ENCODE data around the gene PLEKHO1.
"Not testable (repeated sequence)": the region's sequence is repeated elsewhere in the genome, so short reads cannot be mapped to it uniquely, and the experiment has no call there.

Gene PLEKHO1
- 82.8 to 300 (median 168) reads per million in 18 experiments for total RNA-seq

- DNase-seq = peak; percentile 79 to 88
These were observed at the start of gene PLEKHO1 for GRCh38 chr1:150149271-150150132. Gene PLEKHO1 (plus strand): TSS chr1:150149916. CDS start chr1:150150258, 342 bp downstream.

GRCh38 chr1:150102986-150103385, 46.7 kb upstream of the PLEKHO1 start:
- DNase-seq = no peak

GRCh38 chr1:150106341-150106740, 43.4 kb upstream of the PLEKHO1 start:
- no peak for DNase-seq

- DNase-seq = no peak
These were observed 40.1 kb upstream of the PLEKHO1 start for GRCh38 chr1:150109586-150109985.

GRCh38 chr1:150110116-150110515, 39.6 kb upstream of the PLEKHO1 start:
- no peak for DNase-seq

GRCh38 chr1:150111670-150112069, 38.0 kb upstream of the PLEKHO1 start:
- no peak for DNase-seq

- no peak for DNase-seq
These were observed 34.6 kb upstream of the PLEKHO1 start for GRCh38 chr1:150115121-150115520.

GRCh38 chr1:150118716-150119115, 31.0 kb upstream of the PLEKHO1 start:
- DNase-seq = peak; percentile 16 to 47

- no peak for DNase-seq
These were observed 28.4 kb upstream of the PLEKHO1 start for GRCh38 chr1:150121236-150121862.

- no peak for DNase-seq
These were observed 22.9 kb upstream of the PLEKHO1 start for GRCh38 chr1:150126811-150127210.

- DNase-seq = no peak
These were observed 22.3 kb upstream of the PLEKHO1 start for GRCh38 chr1:150127464-150127863.

- DNase-seq = no peak
These were observed 21.8 kb upstream of the PLEKHO1 start for GRCh38 chr1:150127868-150128267.

- no peak for DNase-seq
These were observed 17.3 kb upstream of the PLEKHO1 start for GRCh38 chr1:150132372-150132771.

- DNase-seq = no peak
These were observed 15.2 kb upstream of the PLEKHO1 start for GRCh38 chr1:150134537-150134936.

GRCh38 chr1:150135400-150135799, 14.3 kb upstream of the PLEKHO1 start:
- DNase-seq = not testable (repeated sequence)

GRCh38 chr1:150138044-150138443, 11.7 kb upstream of the PLEKHO1 start:
- DNase-seq = no peak

- DNase-seq = peak; percentile 84 to 89
These were observed 8.3 kb upstream of the PLEKHO1 start for GRCh38 chr1:150141452-150141851.

- DNase-seq = no peak
These were observed 7.6 kb upstream of the PLEKHO1 start for GRCh38 chr1:150142083-150142482.

- DNase-seq = no peak
These were observed 5.1 kb upstream of the PLEKHO1 start for GRCh38 chr1:150144606-150145005.

GRCh38 chr1:150146016-150146415, 3.7 kb upstream of the PLEKHO1 start:
- DNase-seq = not testable (repeated sequence)

- no peak for DNase-seq
These were observed 2.7 kb upstream of the PLEKHO1 start for GRCh38 chr1:150146849-150147542.

GRCh38 chr1:150148837-150149270, 862 bp upstream of the PLEKHO1 start:
- DNase-seq = no peak

Measured in inflammatory macrophage (primary cell).